Stimulated activated CD4-positive, alpha-beta T cell treated with anti-CD3 and anti-CD28 coated beads, Interleukin-1b, Interleukin-23, amount 100 ng/mL, for 24 hours (primary cell): ENCODE data around the gene ZNF689.
A peak's percentile ranks its signal among the peaks of the same experiment; 100 is the strongest.

Experiments used
- DNase-seq, 4 experiments: peaks; one replicate each; pipeline ENCODE4 v3.0.0-alpha.2; 2020; ENCODE audit warnings: low read depth in 4 of 4, low spot score in 1 of 4

The ZNF689 gene

DNA sequence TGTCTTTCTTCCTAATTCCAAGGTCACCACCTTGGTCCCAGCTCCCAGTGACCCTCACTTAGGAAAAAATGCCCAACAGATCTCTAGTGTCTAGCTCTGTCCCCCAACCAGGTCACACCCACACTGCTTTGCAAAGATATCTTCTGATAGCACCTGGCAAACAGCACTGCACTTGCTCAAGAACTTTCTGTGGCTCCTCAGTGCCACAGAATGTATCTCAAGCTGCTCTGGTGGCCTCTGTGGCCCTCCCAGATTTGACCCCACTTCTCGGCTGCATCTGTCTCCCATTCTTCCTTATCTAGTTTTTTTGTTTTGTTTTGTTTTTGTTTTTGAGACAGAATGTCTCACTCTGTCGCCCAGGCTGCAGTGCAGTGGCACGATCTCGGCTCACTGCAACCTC lies 43.7 kb downstream of the ZNF689 start:
- no peak for DNase-seq

DNA sequence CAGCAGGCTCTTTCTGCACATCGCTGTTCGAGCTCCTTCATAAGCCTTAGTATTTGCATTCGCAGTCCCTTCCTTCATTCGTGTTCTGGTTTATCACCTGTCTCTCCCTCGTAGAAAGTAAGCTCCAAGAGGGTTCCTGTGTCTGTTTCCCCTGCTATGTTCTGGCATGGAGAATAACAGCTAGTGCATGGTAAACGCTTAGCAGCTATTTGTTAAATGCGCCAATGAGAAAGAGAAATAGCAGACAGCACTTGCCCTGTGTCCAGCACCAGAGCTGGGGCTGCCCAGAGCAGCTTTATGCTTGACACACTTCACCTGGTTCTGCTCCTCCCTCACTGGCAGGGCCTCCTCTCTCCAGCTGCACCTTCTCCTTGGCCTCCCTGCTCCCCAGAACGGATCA lies 44.2 kb downstream of the ZNF689 start:
- DNase-seq, result no peak

DNA sequence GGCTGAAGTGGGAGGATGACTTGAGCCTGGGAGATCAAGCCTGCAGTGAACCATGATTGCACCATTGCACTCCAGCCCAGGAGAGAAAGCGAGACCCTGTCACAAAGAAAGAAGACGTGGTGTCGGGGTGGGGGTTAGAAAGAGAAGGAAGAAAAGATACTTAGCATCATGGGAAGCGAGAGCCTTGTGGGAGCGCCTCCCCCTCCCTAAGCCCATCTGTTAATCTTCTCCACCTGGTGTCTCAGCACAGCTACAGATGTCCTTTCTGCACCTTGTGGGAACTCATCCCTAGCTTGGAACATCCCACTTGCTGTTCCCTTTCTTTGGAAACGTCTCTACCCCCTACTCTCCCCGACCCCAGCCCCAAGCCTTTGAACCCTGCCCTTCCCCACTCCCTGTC lies 44.7 kb downstream of the ZNF689 start:
- DNase-seq, result no peak

DNA sequence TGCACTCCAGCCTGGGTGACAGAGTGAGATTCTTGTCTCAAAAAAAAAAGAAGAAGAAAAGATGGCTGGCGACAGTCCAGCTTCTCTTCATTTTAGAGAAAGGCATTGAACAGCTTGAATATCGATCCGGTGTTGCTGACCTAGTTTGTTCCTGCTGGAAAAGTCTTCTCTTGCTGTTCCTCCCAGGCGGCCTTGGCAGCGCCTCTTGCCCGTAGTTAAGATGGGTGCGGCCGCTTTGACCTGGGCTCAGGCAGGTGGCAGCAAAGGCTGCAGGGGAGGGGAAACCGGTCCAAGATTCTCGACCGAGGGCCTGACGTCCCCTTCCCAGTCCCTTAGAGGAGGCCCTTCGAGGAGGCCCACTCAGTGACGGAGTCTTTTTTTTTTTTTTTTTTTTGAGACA lies 48.2 kb downstream of the ZNF689 start:
- DNase-seq, result no peak

DNA sequence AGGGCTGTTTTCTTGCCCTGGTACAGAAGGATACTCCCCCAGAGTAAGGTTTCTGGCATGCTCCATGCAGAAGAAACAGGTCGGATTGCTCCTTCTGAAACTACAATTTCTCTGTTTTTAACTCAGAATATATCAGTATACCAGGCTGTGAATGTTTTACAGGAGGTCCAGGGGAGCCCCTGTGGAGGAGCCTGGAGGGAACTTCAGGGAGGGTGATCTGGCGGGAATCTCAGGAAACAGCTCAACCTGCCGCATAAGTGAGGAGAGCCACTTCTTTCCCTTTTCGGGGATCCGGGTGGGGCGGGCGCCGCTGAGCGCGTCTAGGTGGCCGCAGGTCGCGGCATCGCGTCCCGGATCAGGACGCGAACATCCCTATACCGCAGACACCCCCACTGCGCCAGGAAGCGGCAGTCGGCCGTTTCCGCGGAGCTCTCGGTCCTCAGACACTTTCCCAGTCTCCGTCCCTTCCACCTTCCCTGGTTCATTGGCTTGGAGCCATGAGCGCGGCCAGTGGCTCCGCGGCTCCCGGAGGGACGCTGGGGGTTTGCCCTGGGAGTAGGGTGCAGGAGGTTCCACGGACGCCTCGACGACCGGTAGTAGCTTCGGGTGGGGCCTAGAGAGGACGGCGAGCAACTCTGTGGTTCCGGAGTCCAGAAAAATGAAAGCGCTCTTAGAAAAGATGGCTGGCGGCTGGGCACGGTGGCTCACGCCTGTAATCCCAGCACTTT lies 48.9 kb downstream of the ZNF689 start:
- DNase-seq, result no peak

DNA sequence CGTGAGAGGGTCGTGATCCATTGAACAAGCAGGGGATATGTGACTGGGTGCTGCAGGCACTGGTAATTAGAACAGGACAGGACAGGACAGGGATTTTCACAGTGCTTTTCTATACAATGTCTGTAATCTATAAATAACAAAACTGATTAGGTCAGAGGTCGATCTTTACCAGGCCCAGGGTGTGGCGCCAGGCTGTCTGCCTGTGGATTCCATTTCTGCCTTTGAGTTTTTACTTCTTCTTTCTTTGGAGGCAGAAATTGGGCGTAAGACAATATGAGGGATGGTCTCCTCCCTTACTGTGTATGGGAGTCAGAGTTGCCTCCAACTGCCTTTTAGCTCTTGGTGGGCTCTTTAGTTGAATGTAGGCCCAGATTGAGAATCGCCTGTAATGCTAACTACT lies 50.5 kb downstream of the ZNF689 start:
- no peak for DNase-seq

DNA sequence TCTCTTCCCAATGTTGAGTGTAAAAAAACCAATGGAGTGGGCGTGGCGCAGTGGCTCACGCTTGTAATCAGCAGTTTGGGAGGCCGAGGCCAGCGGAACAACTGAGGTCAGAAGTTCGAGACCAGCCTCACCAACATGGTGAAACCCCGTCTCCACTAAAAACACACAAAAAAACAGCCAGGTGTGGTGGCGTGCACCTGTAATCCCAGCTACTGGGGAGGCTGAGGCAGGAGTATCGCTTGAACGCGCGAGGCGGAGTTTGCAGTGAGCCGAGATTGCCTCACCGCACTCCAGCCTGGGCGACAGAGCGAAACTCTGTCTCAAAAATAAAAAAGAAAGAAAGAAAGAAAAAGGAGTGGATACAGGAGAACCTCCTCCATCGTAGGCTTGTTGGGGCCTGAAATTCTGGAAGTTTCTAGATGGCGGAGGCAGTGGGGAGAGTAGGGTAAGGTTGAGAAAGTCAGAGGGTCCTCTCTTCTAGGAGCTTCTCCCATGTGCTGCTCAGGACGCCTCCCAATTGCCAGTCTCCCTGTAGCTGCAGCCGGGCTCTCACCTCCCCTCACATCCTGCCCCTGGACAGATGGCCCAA lies 51.3 kb downstream of the ZNF689 start:
- no peak for DNase-seq

DNA sequence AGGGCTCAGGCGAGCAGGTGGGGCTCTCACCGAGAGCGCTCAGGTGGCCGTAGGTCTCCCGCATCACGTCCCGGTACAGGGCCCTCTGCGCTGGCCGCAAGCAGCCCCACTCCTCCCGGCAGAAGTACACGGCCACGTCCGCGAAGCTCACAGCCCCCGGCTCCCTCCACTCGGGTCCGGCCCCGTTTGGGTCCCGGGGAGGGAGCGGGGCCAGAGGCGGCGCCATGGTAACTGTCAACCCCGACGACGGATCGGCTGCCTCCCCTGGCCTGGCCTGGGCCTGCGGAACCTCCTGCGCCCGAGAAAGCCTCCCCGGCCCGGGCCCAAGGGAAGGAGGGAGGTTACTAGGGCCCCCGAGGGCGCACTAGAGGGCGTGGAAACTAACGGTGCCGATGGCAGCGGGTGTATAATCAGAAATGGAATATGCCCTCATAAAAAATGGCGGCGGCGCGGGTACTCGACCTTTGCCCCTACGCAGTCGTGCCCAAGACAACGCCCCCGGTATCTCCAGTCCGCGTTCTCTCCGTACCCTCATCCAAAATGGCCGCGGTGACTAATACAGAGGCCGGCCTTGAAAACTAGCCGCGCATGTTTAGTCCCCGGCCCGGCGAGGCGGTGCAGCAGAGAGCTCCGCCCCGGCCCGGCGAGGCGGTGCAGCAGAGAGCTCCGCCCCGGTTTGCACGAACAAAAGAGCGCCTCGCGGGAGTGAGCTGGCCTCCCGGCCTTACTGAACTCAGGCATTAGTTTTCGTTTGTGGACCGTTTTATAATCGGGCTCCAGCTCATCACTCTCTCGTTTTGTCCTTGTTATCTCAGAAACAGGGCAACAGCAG lies 52.0 kb downstream of the ZNF689 start, which contains the start of gene ZNF764:
Gene ZNF764 (minus strand): TSS at position 418 of the 832 bp plus-strand sequence. CDS start 192 bp downstream, at position 226.
- peak; percentile 71 to 96 (median 88) for DNase-seq

DNA sequence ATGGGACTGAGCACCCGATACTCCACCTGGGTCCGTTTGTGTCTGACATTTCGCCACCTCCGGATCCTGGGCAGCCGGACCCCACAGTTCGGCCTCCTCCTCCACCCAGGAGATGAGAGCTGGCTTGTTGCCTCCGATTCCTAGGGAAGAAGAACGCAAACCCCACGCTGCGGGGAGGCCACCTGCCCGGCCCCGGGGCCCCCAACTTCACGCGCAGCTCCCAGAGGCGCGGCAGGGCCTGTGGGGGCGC lies 52.6 kb downstream of the ZNF689 start:
- no peak for DNase-seq

DNA sequence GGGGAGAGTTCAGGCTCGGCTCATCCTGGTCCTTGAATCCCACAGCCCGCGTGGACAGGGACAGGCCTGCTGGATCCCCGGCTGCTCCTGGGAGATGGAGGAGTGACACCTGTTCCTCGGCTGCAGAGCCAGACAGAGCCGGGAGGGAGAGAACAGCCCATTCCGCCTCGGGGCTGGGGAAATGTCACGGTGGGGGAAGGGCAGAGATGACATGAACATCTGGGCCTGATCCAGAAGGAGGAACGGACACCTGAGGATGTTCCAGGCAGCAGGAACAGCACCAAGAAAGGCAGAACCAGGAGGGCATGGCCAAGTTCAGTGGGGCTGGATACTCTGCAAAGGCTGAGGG lies 54.1 kb downstream of the ZNF689 start:
- DNase-seq, result no peak

DNA sequence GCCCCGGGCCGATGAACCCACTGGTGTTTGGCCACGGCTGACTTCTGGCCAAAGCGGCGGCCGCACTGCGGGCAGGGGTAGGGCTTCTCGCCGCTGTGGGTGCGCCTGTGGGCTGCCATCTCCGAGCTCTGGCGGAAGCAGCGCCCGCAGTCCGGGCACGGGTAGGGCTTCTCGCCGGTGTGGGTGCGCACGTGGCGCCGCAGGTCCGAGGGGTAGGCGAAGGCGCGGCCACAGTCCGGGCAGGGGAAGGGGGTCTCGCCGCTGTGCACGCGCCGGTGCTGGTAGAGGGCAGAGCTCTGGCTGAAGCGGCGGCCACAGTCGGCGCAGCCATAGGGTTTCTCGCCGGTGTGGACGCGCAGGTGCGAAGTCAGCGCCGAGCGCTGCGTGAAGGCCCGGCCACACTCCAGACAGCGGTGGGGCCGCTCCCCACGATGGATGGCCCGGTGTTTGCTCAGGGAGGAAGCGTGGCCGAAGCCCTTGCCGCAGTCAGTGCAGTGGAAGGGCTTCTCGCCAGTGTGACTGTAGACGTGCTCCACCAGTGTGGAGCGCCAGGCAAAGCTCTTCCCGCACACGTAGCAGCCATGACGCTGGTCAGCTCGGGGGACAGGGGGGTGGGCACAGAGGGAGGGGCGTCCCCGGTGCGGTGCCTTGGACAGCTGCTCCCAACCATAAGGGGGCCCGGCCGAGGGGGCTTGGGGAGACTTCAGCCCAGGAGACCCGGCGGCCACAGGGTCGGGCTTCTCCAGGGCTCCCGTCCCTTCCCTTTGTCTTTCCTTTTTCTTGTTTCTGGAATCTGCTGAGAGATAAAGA lies 54.7 kb downstream of the ZNF689 start:
- no peak for DNase-seq

DNA sequence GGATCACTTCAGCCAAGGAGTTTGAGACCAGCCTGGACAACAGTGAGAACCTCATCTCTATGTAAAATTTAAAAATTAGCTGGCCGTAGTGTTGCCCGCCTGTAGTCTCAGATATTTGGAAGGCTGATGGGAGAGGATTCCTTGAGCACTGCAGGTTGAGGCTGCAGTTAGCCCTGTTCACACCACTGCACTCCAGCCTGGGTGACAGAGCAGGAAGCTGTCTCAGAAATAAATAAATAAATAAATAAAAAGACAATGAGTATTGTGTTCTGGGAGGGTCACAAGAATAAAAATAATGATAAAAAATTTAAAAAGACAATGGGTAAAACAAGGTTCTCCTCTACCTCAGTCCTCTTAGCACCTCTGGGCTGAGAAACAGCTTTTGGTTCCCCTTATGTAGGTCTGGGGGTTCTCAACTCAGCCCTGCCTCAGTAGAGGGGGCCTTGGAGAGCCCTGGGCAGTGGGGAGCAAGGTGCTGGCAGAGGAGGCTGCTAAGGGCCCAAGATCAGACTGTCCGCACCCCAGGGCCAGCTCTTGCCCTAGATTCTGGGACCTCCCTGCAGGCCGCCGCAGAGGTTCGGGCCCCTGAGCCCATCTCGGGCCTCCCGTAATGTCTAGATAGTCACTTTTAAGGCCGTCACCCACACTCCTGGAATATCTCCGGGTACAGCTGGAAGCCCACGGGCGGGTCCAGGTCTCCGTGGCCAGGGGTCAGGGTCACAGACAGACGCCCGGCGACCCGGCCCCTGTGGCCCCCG lies 55.5 kb downstream of the ZNF689 start:
- DNase-seq, result no peak

DNA sequence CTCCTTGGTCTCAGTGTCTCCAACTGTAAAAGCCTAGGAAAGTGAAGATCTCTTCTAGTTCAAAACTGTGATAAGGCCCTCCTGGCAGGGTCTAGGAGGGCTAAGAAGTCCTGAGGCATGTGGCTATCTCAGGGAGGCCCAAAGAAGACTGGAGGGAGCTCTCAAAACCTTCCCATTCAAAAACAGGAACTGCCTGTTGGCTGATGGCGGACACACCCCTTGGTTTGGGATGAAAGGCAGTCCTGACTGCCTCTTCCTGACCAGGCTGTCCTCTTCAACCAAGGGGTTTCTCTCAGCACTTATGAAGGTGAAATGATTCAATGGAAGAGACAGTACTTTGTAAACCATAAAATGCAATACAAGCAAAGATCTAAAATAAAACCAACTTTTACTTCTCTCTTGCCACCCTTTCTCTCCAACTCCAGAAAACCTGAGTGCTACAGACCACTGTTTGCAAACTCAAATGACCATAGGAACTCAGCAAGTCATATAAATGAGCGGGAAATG lies 56.7 kb downstream of the ZNF689 start:
- DNase-seq, result no peak

DNA sequence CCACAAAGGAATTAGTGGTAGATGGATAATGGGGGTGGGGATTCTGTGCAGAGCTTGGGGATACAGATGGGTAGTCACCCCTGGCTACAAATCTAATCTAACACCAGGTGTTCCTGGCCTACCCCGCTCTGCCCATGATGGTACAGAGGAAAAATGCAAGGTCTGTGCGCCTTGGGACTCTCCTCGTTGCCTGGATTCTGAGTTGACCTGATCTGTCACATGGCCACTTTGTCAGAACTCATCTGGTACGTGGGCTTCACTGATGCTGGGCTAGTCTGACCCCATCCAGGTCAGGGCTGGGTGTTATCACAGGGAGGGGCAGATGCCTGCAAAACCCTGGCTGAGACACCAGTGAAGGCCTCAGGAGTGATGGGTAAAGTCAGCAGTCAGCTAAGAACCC lies 57.2 kb downstream of the ZNF689 start:
- DNase-seq, result no peak
